Measurements from ENCODE around the gene NSD1.

The NSD1 gene

GRCh38 chr5:177133096-177133852 is at the start of gene NSD1:
Gene NSD1 (plus strand): TSS chr5:177133773. CDS start chr5:177135104, 1,331 bp downstream.
- DNase-seq: peak; percentile 96

DNA sequence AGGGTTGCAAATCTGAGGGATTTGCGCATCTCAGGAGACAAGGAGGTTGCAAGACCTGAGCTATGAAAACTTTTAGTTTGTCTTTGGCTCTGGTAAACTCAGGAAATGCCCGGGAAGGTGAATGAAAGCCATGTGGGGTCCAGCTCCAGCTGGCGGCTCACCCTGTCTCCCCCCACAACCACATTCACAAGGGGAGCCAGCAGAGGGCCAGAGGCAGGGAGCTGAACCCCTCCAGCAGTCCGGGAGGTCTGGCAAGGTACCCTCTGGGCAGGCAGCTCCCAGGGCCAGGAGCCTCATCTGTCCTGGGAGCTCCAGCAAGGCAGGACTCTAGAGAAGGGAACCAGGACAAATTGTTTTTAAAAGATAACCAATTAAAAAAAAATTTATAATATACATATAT is 49.4 kb upstream of the NSD1 start:
- DNase-seq: no peak

DNA sequence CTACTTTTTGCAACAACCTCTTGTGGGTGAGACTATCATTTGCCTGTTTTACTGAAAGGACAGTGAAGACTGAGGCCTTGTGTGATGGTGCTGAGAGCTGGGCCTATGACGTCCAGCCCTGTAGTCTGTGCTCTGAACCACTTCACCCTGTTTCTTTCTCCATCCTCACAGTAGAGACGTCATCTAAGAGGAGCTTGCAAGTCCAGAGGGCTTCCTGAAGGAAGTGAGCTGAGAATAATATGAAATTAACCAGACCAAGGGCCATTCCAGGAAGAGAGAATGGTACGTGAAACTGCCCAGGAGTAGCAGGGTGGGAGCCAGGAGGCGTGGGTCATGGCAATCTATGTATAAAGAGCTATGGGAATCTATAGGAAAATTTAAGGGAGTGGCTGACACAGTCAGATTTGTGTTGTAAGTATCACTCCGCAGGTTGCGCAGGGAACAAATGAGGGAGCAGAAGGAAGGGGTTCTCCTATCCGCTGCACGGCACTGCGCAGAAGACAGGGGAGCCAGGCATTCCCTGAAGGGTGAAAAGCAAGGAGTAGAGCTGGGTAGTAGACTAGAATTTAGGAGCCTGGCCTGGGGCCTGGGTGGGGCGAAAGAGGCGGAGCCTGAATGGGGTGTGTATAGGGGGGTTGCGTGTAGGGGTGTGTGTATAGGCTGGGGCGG is 47.5 kb upstream of the NSD1 start:
- DNase-seq: no peak

DNA sequence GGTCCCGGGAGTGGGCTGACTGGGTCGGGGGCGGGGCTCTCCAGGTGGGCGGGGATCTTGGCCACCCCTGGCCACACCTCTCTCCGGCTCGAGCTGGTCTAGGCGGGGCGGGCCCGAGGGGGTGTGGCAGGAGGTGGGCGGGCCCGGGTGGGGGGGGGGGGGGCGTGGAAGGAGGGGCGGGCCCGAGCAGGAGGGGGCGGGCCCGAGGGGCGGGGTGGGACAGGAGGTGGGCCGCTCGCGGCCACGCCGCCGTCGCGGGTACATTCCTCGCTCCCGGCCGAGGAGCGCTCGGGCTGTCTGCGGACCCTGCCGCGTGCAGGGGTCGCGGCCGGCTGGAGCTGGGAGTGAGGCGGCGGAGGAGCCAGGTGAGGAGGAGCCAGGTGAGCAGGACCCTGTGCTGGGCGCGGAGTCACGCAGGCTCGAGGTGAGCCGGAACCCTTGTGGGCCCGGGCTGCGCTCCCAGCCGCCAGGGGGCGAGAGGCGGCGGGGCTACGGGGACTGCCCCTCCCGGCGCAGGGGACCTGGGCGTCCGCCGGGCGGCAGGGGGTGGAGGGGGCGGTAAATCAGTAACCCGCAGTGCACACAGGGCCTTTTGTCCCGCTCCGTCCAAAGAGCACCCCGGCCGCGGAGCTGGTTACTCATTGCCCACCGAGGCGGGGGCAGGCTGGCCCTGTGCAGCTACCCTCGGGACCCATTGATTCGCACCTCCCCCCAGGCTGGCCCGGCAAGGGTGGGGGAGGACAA is 46.7 kb upstream of the NSD1 start, which contains the start of gene FGFR4:
Gene FGFR4, plus strand, starts transcription at position 262 of the 744 bp plus-strand sequence. CDS start 2,688 bp downstream, outside the sequence.
- peak; percentile 86 for DNase-seq

- DNase-seq: no peak
These were observed 46.1 kb upstream of the NSD1 start for GRCh38 chr5:177087398-177088005.

- no peak for DNase-seq
These were observed 44.4 kb upstream of the NSD1 start for GRCh38 chr5:177089127-177089526.

DNA sequence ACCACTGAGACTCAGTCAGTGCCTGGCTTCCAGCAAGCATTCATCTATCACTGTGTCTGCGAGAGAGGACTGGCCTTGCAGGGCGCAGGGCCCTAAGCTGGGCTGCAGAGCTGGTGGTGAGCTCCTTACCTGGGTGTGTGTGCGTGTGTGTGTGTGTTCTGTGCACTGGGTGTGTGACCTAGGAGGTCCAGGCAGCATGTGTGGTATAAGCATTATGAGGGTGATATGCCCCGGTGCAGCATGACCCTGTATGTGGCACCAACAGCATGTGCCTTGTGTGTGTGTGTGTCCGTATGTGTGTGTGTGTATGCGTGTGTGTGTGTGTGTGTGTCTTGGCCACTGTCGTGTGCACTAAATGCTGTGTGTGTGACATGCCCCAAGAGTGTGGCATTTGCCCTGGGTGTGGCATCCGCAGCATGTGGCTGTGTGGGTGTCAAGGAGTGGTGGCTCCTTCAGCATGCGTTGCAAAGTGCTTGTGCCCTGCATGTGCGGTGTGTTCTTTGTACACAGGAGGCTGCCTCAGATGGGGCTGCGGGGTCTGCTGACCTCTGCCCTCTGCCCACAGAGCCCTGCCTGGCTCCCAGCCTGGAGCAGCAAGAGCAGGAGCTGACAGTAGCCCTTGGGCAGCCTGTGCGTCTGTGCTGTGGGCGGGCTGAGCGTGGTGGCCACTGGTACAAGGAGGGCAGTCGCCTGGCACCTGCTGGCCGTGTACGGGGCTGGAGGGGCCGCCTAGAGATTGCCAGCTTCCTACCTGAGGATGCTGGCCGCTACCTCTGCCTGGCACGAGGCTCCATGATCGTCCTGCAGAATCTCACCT is 43.5 kb upstream of the NSD1 start:
- DNase-seq: no peak

- DNase-seq: no peak
These were observed 42.8 kb upstream of the NSD1 start for GRCh38 chr5:177090813-177091212.

DNA sequence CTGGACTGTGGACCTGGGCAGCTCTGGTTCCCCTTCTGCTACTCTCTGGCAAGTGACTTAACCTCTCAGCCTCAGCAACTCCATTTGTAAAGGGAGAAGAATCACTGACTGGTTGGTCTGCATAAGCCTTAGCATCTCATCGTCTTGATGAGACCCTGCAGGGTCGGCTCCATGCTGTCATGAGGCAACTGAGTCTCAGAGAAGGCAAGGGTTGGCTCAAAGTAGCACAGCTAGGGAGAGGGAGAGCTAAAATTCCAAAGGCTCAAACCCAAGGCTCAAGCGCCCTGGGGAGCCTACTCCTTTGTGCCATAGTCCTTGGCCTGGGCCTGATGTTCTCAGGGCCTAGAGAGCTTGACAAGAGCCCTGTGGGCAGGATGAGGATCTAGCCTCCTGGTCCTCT is 42.3 kb upstream of the NSD1 start:
- DNase-seq: no peak

- no peak for DNase-seq
These were observed 41.1 kb upstream of the NSD1 start for GRCh38 chr5:177092178-177093081.

GRCh38 chr5:177093082-177093712 is 40.4 kb upstream of the NSD1 start:
- DNase-seq: no peak

DNA sequence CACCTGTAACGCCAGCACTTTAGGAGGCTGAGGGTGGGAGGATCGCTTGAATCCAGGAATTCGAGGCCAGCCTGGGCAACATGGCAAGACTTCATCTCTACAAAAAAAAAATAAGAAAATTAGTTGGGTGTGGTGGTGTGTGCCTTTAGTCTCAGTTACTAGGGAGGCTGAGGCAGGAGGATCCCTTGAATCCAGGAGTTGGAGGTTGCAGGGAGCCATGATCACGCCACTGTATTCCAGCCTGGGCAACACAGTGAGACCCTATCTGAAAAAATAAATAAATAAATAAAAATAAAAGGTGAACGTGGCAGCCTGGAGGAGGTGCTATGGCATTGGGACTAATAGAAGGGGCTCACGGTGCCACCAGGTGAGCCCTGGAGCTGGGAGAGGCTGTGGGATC is 39.8 kb upstream of the NSD1 start:
- DNase-seq: no peak

DNA sequence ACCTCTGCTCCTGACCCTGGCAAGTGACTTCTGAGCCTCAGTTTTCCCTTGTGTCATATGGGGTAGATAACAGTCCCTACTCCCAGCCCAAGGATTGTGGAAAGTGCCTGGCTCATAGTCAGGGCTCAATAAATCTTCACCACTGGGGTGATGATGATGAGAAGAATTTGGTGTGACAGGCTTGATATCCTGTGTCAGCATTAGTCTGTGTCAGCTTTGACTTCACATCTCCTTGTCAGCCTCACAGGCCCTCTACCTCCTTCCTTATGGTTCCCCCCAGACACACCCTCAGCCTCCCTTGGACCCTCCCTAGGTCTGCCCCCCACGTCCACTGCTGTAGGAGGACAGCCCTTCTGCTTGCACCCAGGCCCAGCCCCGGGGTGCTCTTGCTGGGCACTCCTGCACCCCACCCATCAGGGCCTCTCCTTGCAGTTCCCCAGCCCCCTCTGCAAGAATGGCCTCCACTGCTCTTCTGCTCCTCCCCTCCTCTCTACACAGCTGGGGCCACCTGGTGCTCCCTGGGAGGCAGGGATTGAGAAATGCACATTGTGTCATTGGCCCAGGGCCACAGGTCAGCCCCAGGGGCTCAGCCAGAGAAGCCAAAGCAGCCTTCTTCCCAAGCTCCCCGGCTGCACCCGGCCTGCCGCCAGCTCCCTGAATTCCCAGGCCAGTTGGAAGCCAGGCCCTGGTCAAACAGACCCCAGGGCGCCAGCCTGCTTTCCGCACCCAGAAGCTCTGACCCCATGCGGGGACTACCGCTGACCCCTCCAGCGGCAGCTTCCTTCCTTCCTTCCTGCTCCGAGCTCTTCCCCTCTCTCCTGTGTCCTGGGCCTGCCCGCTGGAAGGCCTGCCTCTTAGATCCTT is 39.1 kb upstream of the NSD1 start:
- no peak for DNase-seq

- no peak for DNase-seq
These were observed 38.4 kb upstream of the NSD1 start for GRCh38 chr5:177095088-177095669.

- no peak for DNase-seq
These were observed 37.2 kb upstream of the NSD1 start for GRCh38 chr5:177096162-177097015.

- DNase-seq: no peak
These were observed 36.3 kb upstream of the NSD1 start for GRCh38 chr5:177097016-177097985.

- DNase-seq: no peak
These were observed 35.5 kb upstream of the NSD1 start for GRCh38 chr5:177098120-177098469.

Measured in activated effector memory CD4-positive, alpha-beta T cell treated with anti-CD3 and anti-CD28 coated beads, Interleukin-2, amount 50 U/mL, for 16 hours (primary cell).